Mesenchymal stem cell (in vitro differentiated cells and primary cell): ENCODE results near the gene MICU1.

Experiments used
- DNase-seq: peaks from one replicate; pipeline ENCODE4 v3.0.0-alpha.2; 2013
- H2AFZ ChIP-seq: one replicate; pipeline ENCODE4 v1.6.1; 2013; ENCODE audit warnings: low read depth, mild to moderate bottlenecking, control low read depth, inconsistent platforms, low read length, moderate library complexity
- H2AK5ac ChIP-seq: 2 replicates; pipeline ENCODE4 v1.6.1; 2013; ENCODE audit warnings: low read length, moderate library complexity, mild to moderate bottlenecking, inconsistent platforms; ENCODE audit not compliant: severe bottlenecking
- H2BK120ac ChIP-seq: one replicate; pipeline ENCODE4 v1.6.1; 2013; ENCODE audit warnings: low read depth, mild to moderate bottlenecking, inconsistent platforms, low read length, moderate library complexity
- H2BK12ac ChIP-seq, 2 experiments: one replicate each; pipeline ENCODE4 v1.6.1; 2013; ENCODE audit warnings: inconsistent platforms in 2 of 2, low read length in 2 of 2, mild to moderate bottlenecking in 2 of 2, moderate library complexity in 2 of 2, control low read depth in 1 of 2
- H2BK15ac ChIP-seq: one replicate; pipeline ENCODE4 v1.6.1; 2013; ENCODE audit warnings: mild to moderate bottlenecking, low read depth, inconsistent platforms; ENCODE audit not compliant: poor library complexity, severe bottlenecking
- H2BK5ac ChIP-seq: 2 replicates; pipeline ENCODE4 v1.6.1; 2013; ENCODE audit warnings: low read depth, mild to moderate bottlenecking, low read length, control low read depth, inconsistent platforms; ENCODE audit not compliant: poor library complexity, severe bottlenecking
- H3K14ac ChIP-seq, 2 experiments: one replicate each; pipeline ENCODE4 v1.6.1; 2013; ENCODE audit warnings: inconsistent platforms in 2 of 2, low read length in 2 of 2, control low read depth in 1 of 2, mild to moderate bottlenecking in 1 of 2, moderate library complexity in 1 of 2
- H3K18ac ChIP-seq, 2 experiments: one replicate each; pipeline ENCODE4 v1.6.1; 2013; ENCODE audit warnings: inconsistent platforms in 2 of 2, low read length in 2 of 2, control low read depth in 1 of 2, low read depth in 1 of 2, mild to moderate bottlenecking in 1 of 2
- H3K23ac ChIP-seq, 2 experiments: one replicate each; pipeline ENCODE4 v1.6.1; 2013; ENCODE audit warnings: inconsistent platforms in 2 of 2, low read length in 2 of 2, mild to moderate bottlenecking in 2 of 2, moderate library complexity in 2 of 2, control low read depth in 1 of 2
- H3K27ac ChIP-seq: 2 replicates; pipeline ENCODE4 v1.5.1; 2013; ENCODE audit warnings: mild to moderate bottlenecking, moderate library complexity, low read length, control low read depth, inconsistent platforms; ENCODE audit not compliant: poor library complexity, severe bottlenecking
- H3K27me3 ChIP-seq, 2 experiments: 2 replicates each; pipeline versions ENCODE4 v1.6.1 to v1.7.0; 2013; ENCODE audit warnings: low read length in 2 of 2, mild to moderate bottlenecking in 2 of 2, moderate library complexity in 2 of 2, control low read depth in 1 of 2, inconsistent platforms in 1 of 2; ENCODE audit not compliant: control insufficient read depth in 1 of 2, insufficient read depth in 1 of 2
- H3K36me3 ChIP-seq, 2 experiments: 2 replicates each; pipeline versions ENCODE4 v1.6.1 to v1.7.0; 2013; ENCODE audit warnings: low read length in 2 of 2, control low read depth in 1 of 2, inconsistent platforms in 1 of 2, low read depth in 1 of 2, mild to moderate bottlenecking in 1 of 2; ENCODE audit not compliant: insufficient read depth in 2 of 2, control insufficient read depth in 1 of 2
- H3K4ac ChIP-seq, 2 experiments: one replicate each; pipeline ENCODE4 v1.6.1; 2013; ENCODE audit warnings: inconsistent platforms in 2 of 2, low read length in 2 of 2, mild to moderate bottlenecking in 2 of 2, moderate library complexity in 2 of 2, control low read depth in 1 of 2, low read depth in 1 of 2
- H3K4me1 ChIP-seq: 2 replicates; pipeline ENCODE4 v1.6.1; 2013; ENCODE audit warnings: low read depth, low read length, control low read depth; ENCODE audit not compliant: control insufficient read depth, insufficient read depth
- H3K4me2 ChIP-seq: 2 replicates; pipeline ENCODE4 v1.6.1; 2013; ENCODE audit warnings: low read length, mild to moderate bottlenecking, inconsistent platforms; ENCODE audit not compliant: poor library complexity, severe bottlenecking
- H3K4me3 ChIP-seq, 2 experiments: 2 replicates each; pipeline versions ENCODE4 v1.5.1 to v1.7.0; 2013; ENCODE audit warnings: low read length in 2 of 2, mild to moderate bottlenecking in 2 of 2, control low read depth in 1 of 2, low read depth in 1 of 2; ENCODE audit not compliant: insufficient read depth in 1 of 2
- H3K79me1 ChIP-seq: replicated peaks from 2 replicates; pipeline ENCODE4 v1.6.1; 2013; ENCODE audit warnings: mild to moderate bottlenecking, control low read depth, low read length, inconsistent platforms; ENCODE audit not compliant: poor library complexity, severe bottlenecking
- H3K9ac ChIP-seq: 2 replicates; pipeline ENCODE4 v1.7.0; 2013; ENCODE audit warnings: mild to moderate bottlenecking, low read length, moderate library complexity
- H3K9me3 ChIP-seq: 2 replicates; pipeline ENCODE4 v1.7.0; 2013; ENCODE audit warnings: mild to moderate bottlenecking, low read length; ENCODE audit not compliant: control insufficient read depth
- H4K8ac ChIP-seq: one replicate; pipeline ENCODE4 v1.6.1; 2013; ENCODE audit warnings: inconsistent platforms, mild to moderate bottlenecking, low read length, moderate library complexity
- H4K91ac ChIP-seq: one replicate; pipeline ENCODE4 v1.6.1; 2013; ENCODE audit warnings: mild to moderate bottlenecking, low read length, inconsistent platforms
- WGBS: methylation state at CpG from one replicate; pipeline ENCODE4 v1.1.7; 2013; ENCODE audit warnings: mixed read lengths; 5-methylcytosine and 5-hydroxymethylcytosine counted together

MICU1 gene

DNA sequence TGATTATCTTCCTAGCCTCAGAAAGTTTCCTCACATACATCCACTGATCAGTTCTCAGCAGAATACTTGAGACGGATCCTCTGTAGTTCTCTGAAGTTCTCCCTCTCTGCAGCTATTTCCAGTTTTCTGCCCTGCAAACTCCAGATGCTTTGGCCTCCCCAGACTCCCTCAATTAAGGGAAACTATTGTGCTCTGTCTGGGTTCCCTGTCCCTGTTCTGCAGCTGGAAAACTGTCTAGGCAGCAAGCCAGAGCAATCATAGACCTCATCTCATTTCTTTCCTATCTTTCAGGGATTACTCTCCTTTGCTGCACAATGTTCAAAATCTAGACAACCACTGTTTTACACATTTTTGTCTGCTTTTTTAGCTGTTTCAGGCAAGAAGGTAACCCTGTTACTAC lies 9.2 kb downstream of the MICU1 start:
- Histone ChIP-seq H2AK5ac (no peak overlapping the region), H3K23ac (no peak overlapping the region), H3K27me3 (no peaks in the 10 kb centered on the region), H3K79me1 (peaks cover 23% of the 10 kb centered on the region), H2BK5ac (no peak overlapping the region), H3K4me3 (no peak overlapping the region), H2BK15ac (no peak overlapping the region), H3K9ac (no peak overlapping the region), H3K9me3 (no peaks in the 10 kb centered on the region), H3K4me1 (no peaks in the 10 kb centered on the region), H3K4ac (no peak overlapping the region), H3K18ac (no peak overlapping the region), H3K27ac (no peak overlapping the region), H3K36me3 (no peaks in the 10 kb centered on the region), H3K14ac (no peak overlapping the region), H2AFZ (no peak overlapping the region), H2BK12ac (no peak overlapping the region), H2BK120ac (no peak overlapping the region), H4K8ac (no peak overlapping the region), H4K91ac (no peak overlapping the region), H3K4me2 (no peak overlapping the region)
- DNase-seq: no peak
- WGBS: 92% methylated on average over 1 of the region's 1 CpG

DNA sequence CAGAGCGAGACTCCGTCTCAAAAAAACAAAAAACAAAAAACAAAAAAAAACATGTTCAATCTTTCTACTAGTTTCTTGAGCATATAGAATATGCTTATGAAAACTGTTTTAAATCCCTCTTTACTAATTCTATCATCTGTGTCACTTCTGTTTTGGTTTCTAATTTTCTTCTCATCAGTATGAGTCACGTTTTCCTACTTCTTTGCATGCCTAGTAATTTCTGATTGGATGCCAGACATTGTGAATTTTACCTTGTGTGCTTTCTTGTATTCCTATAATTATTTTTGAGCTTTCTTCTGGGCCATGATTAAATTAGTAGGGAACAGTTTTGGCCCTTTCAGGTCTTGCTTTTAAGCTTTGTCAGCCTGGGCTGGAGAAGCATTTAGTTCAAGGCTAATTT lies 9.9 kb downstream of the MICU1 start:
- Histone ChIP-seq H4K91ac (no peak overlapping the region), H2BK15ac (no peak overlapping the region), H2BK12ac (no peak overlapping the region), H3K4ac (no peak overlapping the region), H3K23ac (no peak overlapping the region), H3K4me3 (no peak overlapping the region), H3K4me2 (no peak overlapping the region), H2AFZ (no peak overlapping the region), H3K27me3 (no peaks in the 10 kb centered on the region), H3K18ac (no peak overlapping the region), H3K36me3 (no peaks in the 10 kb centered on the region), H3K9ac (no peak overlapping the region), H3K27ac (no peak overlapping the region), H2BK120ac (no peak overlapping the region), H3K9me3 (no peaks in the 10 kb centered on the region), H2BK5ac (no peak overlapping the region), H4K8ac (no peak overlapping the region), H3K4me1 (no peaks in the 10 kb centered on the region), H2AK5ac (no peak overlapping the region), H3K14ac (no peak overlapping the region), H3K79me1 (peaks cover 25% of the 10 kb centered on the region)
- no peak for DNase-seq
- 100% methylated on average over 1 of the region's 3 CpGs for WGBS

DNA sequence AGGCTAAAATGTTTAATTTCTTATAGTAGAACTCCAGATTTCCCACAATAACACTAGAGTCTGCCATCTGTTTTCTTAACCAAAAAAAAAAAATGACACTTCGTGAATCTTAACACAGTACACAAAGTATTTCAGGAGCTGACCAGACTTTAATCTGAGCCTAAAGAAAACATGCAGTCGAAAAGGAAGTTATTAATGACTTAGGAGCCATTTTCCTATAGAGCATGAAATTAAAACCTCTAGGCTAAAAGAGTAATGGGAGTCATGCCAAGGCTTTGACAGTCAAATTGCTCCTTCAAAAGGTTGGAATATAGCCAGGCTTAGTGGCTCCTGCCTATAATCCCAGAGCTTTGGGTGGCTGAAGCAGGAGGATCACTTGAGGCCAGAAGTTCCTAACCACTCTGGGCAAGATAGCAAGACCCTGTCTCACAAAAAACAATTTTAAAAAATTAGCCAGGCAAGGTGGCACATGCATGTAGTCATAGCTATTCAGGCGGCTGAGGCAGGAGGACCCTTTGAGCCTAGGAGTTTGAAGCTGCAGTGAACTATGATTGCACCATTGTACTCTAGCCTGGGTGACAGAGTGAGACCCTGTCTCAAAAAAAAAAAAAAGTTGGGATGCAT lies 13.6 kb downstream of the MICU1 start:
- WGBS: 89% methylated on average over 3 of the region's 3 CpGs
- DNase-seq: peak; percentile 17
- H3K79me1 ChIP-seq: peaks cover 21% of the 10 kb centered on the region

DNA sequence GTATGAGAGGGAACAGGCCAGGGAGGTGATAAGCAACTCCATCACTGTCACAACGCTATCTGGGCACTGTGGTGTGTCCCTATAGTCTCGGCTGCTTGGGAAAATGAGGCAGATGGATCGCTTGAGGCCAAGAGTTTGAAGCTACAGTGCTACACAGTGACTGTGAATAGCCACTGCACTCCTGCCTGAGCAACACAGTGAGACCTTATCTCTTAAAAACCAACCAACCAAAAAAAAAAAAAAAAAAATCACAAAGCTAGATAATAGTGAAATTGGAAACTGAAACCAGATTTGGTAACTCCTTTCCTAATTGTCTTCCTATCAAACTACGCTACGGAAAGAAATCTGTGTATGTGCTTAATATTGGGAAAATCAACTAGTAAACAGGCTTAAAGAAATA lies 14.1 kb downstream of the MICU1 start:
- no peak overlapping the region for H2BK12ac ChIP-seq

More for the DNA sequence above, 13.6 kb downstream of the MICU1 start:
- no peak overlapping the region for H2BK12ac ChIP-seq
- no peak overlapping the region for H3K27ac ChIP-seq
- peak overlapping the region; percentile 77 for H3K9ac ChIP-seq
- no peak overlapping the region for H3K4me2 ChIP-seq
- H3K4ac ChIP-seq: no peak overlapping the region
- H4K8ac ChIP-seq: no peak overlapping the region
- no peaks in the 10 kb centered on the region for H3K9me3 ChIP-seq
- H2BK15ac ChIP-seq: no peak overlapping the region
- H4K91ac ChIP-seq: no peak overlapping the region
- H3K18ac ChIP-seq: no peak overlapping the region
- H2BK120ac ChIP-seq: no peak overlapping the region
- no peak overlapping the region for H2AK5ac ChIP-seq
- no peak overlapping the region for H3K14ac ChIP-seq
- H3K4me3 ChIP-seq: peak overlapping the region in 1 of 2 experiments; percentile 59
- H3K23ac ChIP-seq: no peak overlapping the region
- no peak overlapping the region for H2AFZ ChIP-seq
- H3K4me1 ChIP-seq: no peaks in the 10 kb centered on the region
- no peak overlapping the region for H2BK5ac ChIP-seq
- no peaks in the 10 kb centered on the region for H3K36me3 ChIP-seq
- no peaks in the 10 kb centered on the region for H3K27me3 ChIP-seq

More for the DNA sequence above, 14.1 kb downstream of the MICU1 start:
- no peak overlapping the region for H2AFZ ChIP-seq
- no peak overlapping the region for H3K14ac ChIP-seq
- H3K23ac ChIP-seq: no peak overlapping the region
- peak; percentile 8 for DNase-seq
- no peak overlapping the region for H2BK5ac ChIP-seq
- H3K4me3 ChIP-seq: peak overlapping the region in 1 of 2 experiments; percentile 59
- H3K4me1 ChIP-seq: no peaks in the 10 kb centered on the region
- no peak overlapping the region for H4K8ac ChIP-seq
- no peak overlapping the region for H2AK5ac ChIP-seq
- no peak overlapping the region for H3K27ac ChIP-seq
- H3K4me2 ChIP-seq: no peak overlapping the region
- no peak overlapping the region for H3K4ac ChIP-seq
- H3K18ac ChIP-seq: peak overlapping the region in 1 of 2 experiments; percentile 6
- no peaks in the 10 kb centered on the region for H3K9me3 ChIP-seq
- H3K9ac ChIP-seq: peak overlapping the region; percentile 77
- no peaks in the 10 kb centered on the region for H3K36me3 ChIP-seq
- WGBS: 97% methylated on average over 5 of the region's 5 CpGs
- H3K79me1 ChIP-seq: peaks cover 22% of the 10 kb centered on the region
- H3K27me3 ChIP-seq: no peaks in the 10 kb centered on the region
- no peak overlapping the region for H2BK15ac ChIP-seq
- H2BK120ac ChIP-seq: no peak overlapping the region
- H4K91ac ChIP-seq: no peak overlapping the region
